Stimulated activated CD4-positive, alpha-beta T cell treated with anti-CD3 and anti-CD28 coated beads, Interleukin-1b, Interleukin-23, amount 100 ng/mL, for 48 hours (primary cell): ENCODE results near the gene ASCC3.
"Not testable (repeated sequence)": the region's sequence is repeated elsewhere in the genome, so short reads cannot be mapped to it uniquely, and the experiment has no call there.

Experiments used
- DNase-seq: peaks from one replicate; pipeline ENCODE4 v3.0.0-alpha.2; 2020

Gene ASCC3

GRCh38 chr6:100880149-100880852 lies 828 bp downstream of the ASCC3 start:
- DNase-seq, result no peak

GRCh38 chr6:100879317-100879716 lies 1.8 kb downstream of the ASCC3 start:
- no peak for DNase-seq

GRCh38 chr6:100877851-100878250 lies 3.3 kb downstream of the ASCC3 start:
- DNase-seq, result no peak

- DNase-seq, result no peak
Observed at GRCh38 chr6:100876251-100876650, 4.9 kb downstream of the ASCC3 start.

GRCh38 chr6:100865525-100865924 lies 15.6 kb downstream of the ASCC3 start:
- no peak for DNase-seq

GRCh38 chr6:100862063-100862462 lies 19.1 kb downstream of the ASCC3 start:
- DNase-seq, result no peak

- no peak for DNase-seq
Observed at GRCh38 chr6:100856146-100856545, 25.0 kb downstream of the ASCC3 start.

GRCh38 chr6:100851819-100852218 lies 29.3 kb downstream of the ASCC3 start:
- no peak for DNase-seq

GRCh38 chr6:100850174-100850573 lies 31.0 kb downstream of the ASCC3 start:
- no peak for DNase-seq

- no peak for DNase-seq
Observed at GRCh38 chr6:100846276-100846675, 34.9 kb downstream of the ASCC3 start.

- no peak for DNase-seq
Observed at GRCh38 chr6:100845676-100846075, 35.5 kb downstream of the ASCC3 start.

- DNase-seq, result no peak
Observed at GRCh38 chr6:100839419-100839818, 41.7 kb downstream of the ASCC3 start.

- DNase-seq, result no peak
Observed at GRCh38 chr6:100838011-100838410, 43.1 kb downstream of the ASCC3 start.

GRCh38 chr6:100833972-100834574 lies 47.1 kb downstream of the ASCC3 start:
- no peak for DNase-seq

GRCh38 chr6:100829077-100829595 lies 52.0 kb downstream of the ASCC3 start:
- not testable (repeated sequence) for DNase-seq

- no peak for DNase-seq
Observed at GRCh38 chr6:100823041-100823440, 58.1 kb downstream of the ASCC3 start.

GRCh38 chr6:100818066-100818465 lies 63.1 kb downstream of the ASCC3 start:
- DNase-seq, result no peak

- no peak for DNase-seq
Observed at GRCh38 chr6:100810015-100810414, 71.1 kb downstream of the ASCC3 start.

- no peak for DNase-seq
Observed at GRCh38 chr6:100809346-100809745, 71.8 kb downstream of the ASCC3 start.

- no peak for DNase-seq
Observed at GRCh38 chr6:100808638-100809275, 72.4 kb downstream of the ASCC3 start.

GRCh38 chr6:100806296-100806695 lies 74.8 kb downstream of the ASCC3 start:
- DNase-seq, result no peak

GRCh38 chr6:100803264-100804045 lies 77.7 kb downstream of the ASCC3 start:
- no peak for DNase-seq

- DNase-seq, result no peak
Observed at GRCh38 chr6:100801036-100801435, 80.1 kb downstream of the ASCC3 start.
